MM.1S (cell line): ENCODE results near the gene LAMA4.

Source experiments
- DNase-seq: peaks from one replicate; pipeline ENCODE4 v3.0.0-alpha.2; 2015
- H2AFZ ChIP-seq: fragments of 300-600 bp; sonication (generic); 2 replicates; pipeline ENCODE4 v1.6.0; 2016; ENCODE audit warnings: antibody characterized with exemption, low read length
- H3F3A ChIP-seq: fragments of 300-600 bp; sonication (generic); 2 replicates; pipeline ENCODE4 v1.6.1; 2016; ENCODE audit warnings: mild to moderate bottlenecking, antibody characterized with exemption, low read length, moderate library complexity, mixed read lengths; ENCODE audit not compliant: insufficient read depth
- H3K27ac ChIP-seq: fragments of 300-600 bp; sonication (generic); 2 replicates; pipeline ENCODE4 v1.5.1; 2016; ENCODE audit warnings: mild to moderate bottlenecking, low read length
- H3K27me3 ChIP-seq: fragments of 300-600 bp; sonication (generic); replicated peaks from 2 replicates; pipeline ENCODE4 v1.6.0; 2016; ENCODE audit warnings: low read length; ENCODE audit not compliant: insufficient read depth
- H3K36me3 ChIP-seq: fragments of 300-600 bp; sonication (generic); replicated peaks from 2 replicates; pipeline ENCODE4 v1.6.1; 2016; ENCODE audit warnings: mild to moderate bottlenecking, low read length, mixed read lengths; ENCODE audit not compliant: insufficient read depth
- H3K4me1 ChIP-seq: fragments of 300-600 bp; sonication (generic); 2 replicates; pipeline ENCODE4 v1.6.1; 2016; ENCODE audit warnings: low read length, mixed read lengths
- H3K4me2 ChIP-seq: fragments of 300-600 bp; sonication (generic); 2 replicates; pipeline ENCODE4 v1.6.0; 2016; ENCODE audit warnings: low read depth, low read length
- H3K4me3 ChIP-seq: fragments of 300-600 bp; sonication (generic); 2 replicates; pipeline ENCODE4 v1.5.1; 2016; ENCODE audit warnings: low read length, mixed read lengths
- H3K79me2 ChIP-seq: fragments of 300-600 bp; sonication (generic); 2 replicates; pipeline ENCODE4 v1.6.1; 2016; ENCODE audit warnings: mixed run types, low read length, mixed read lengths
- H3K9ac ChIP-seq: fragments of 300-600 bp; sonication (generic); 2 replicates; pipeline ENCODE4 v1.6.1; 2016; ENCODE audit warnings: low read length, mixed read lengths
- H3K9me2 ChIP-seq: fragments of 300-600 bp; sonication (generic); replicated peaks from 2 replicates; pipeline ENCODE4 v1.6.1; 2016; ENCODE audit warnings: mild to moderate bottlenecking, low read length, mixed read lengths; ENCODE audit not compliant: insufficient read depth
- H3K9me3 ChIP-seq: fragments of 300-600 bp; sonication (generic); replicated peaks from 2 replicates; pipeline ENCODE4 v1.6.1; 2016; ENCODE audit warnings: mild to moderate bottlenecking, low read length, mixed read lengths; ENCODE audit not compliant: insufficient read depth
- H4K20me1 ChIP-seq: fragments of 300-600 bp; sonication (generic); 2 replicates; pipeline ENCODE4 v1.6.1; 2016; ENCODE audit warnings: mild to moderate bottlenecking, low read length, moderate library complexity, mixed read lengths; ENCODE audit not compliant: insufficient read depth
- EZH2 ChIP-seq: fragments of 300-600 bp; sonication (generic); optimal IDR thresholded peaks from 2 replicates; pipeline ENCODE3; 2017; ENCODE audit warnings: low read depth, mild to moderate bottlenecking, antibody characterized with exemption, low read length, mixed read lengths
- EZH2phosphoT487 ChIP-seq: fragments of 300-600 bp; sonication (generic); IDR thresholded peaks from 2 replicates; pipeline ENCODE4 v1.6.1; 2018; ENCODE audit warnings: antibody characterized with exemption, low read length
- TF ChIP-seq, protein P1 (sequence below): fragments of 300-600 bp; sonication (generic); IDR thresholded peaks from 2 replicates; pipeline ENCODE4 v1.5.1; 2016; ENCODE audit warnings: antibody characterized with exemption, low read length, mixed read lengths

LAMA4 gene

GRCh38 chr6:112253841-112254816, at the start of gene LAMA4:
LAMA4 (minus strand) TSS chr6:112254567; CDS start chr6:112254150, 417 bp downstream.
- Histone ChIP-seq H3K79me2 (no peaks in the 10 kb centered on the region), H2AFZ (no peak within 1 kb of the TSS), H3K36me3 (no peaks in the 10 kb centered on the region), H3F3A (no peaks in the 10 kb centered on the region), H4K20me1 (no peaks in the 10 kb centered on the region), H3K4me3 (no peak within 1 kb of the TSS; the same call in 1 of the 2 replicates), H3K9me3 (no peaks in the 10 kb centered on the region), H3K9me2 (no peaks in the 10 kb centered on the region), H3K27ac (no peak within 1 kb of the TSS), H3K4me1 (no peaks in the 10 kb centered on the region), H3K9ac (no peak within 1 kb of the TSS), H3K27me3 (no peaks in the 10 kb centered on the region), H3K4me2 (peak within 1 kb of the TSS; percentile 18; the same call in 1 of the 2 replicates)
- TF ChIP-seq EZH2, result no peak
- no peak for TF ChIP-seq EZH2phosphoT487
- TF ChIP-seq, protein P1, sequence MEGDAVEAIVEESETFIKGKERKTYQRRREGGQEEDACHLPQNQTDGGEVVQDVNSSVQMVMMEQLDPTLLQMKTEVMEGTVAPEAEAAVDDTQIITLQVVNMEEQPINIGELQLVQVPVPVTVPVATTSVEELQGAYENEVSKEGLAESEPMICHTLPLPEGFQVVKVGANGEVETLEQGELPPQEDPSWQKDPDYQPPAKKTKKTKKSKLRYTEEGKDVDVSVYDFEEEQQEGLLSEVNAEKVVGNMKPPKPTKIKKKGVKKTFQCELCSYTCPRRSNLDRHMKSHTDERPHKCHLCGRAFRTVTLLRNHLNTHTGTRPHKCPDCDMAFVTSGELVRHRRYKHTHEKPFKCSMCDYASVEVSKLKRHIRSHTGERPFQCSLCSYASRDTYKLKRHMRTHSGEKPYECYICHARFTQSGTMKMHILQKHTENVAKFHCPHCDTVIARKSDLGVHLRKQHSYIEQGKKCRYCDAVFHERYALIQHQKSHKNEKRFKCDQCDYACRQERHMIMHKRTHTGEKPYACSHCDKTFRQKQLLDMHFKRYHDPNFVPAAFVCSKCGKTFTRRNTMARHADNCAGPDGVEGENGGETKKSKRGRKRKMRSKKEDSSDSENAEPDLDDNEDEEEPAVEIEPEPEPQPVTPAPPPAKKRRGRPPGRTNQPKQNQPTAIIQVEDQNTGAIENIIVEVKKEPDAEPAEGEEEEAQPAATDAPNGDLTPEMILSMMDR, result no peak
- DNase-seq, result no peak

DNA sequence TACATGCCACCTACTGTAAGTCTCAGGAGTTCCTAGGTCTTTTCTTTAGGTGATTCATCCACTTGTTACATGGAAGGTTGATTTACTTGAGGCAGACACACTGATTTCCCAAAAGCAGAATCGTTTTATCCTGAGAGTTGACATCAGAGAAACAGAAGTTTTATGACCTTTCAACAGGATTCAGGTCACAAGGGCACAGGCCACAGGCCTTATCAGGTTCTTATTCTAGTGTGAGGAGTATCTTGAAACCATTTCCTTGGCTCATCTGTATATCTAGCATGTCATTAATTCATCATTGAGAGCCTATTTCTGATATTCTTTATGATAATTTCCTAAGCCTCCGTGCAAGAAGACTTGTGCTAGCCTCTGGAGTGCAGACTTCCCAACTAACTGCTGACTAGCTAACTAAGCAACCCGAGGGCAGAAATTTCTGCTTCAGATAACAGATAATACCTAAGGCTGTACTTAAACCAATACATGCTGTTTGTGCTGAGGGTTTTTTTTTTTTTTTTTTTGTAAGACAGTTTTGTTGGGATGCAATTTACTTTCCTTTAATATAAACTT, 47.9 kb upstream of the LAMA4 start:
- no peak overlapping the region for H3K4me3 ChIP-seq
- H3K9me2 ChIP-seq, result no peaks in the 10 kb centered on the region
- H3K9me3 ChIP-seq, result no peaks in the 10 kb centered on the region
- H3K9ac ChIP-seq, result no peak overlapping the region
- H3K27me3 ChIP-seq, result no peaks in the 10 kb centered on the region
- H3K27ac ChIP-seq, result no peak overlapping the region
- no peaks in the 10 kb centered on the region for H3K79me2 ChIP-seq
- H2AFZ ChIP-seq, result no peak overlapping the region
- no peaks in the 10 kb centered on the region for H3K36me3 ChIP-seq
- no peaks in the 10 kb centered on the region for H3K4me1 ChIP-seq
- no peak for DNase-seq
- TF ChIP-seq EZH2phosphoT487 (no peak), EZH2 (no peak)
- TF ChIP-seq, protein P1, result no peak
- H3K4me2 ChIP-seq, result no peak overlapping the region
- H4K20me1 ChIP-seq, result no peaks in the 10 kb centered on the region
- H3F3A ChIP-seq, result no peaks in the 10 kb centered on the region

- no peak for DNase-seq
- Histone ChIP-seq H3K9ac (no peak overlapping the region), H3K4me3 (no peak overlapping the region), H3K79me2 (no peaks in the 10 kb centered on the region), H3K27ac (no peak overlapping the region), H3K4me2 (no peak overlapping the region), H3K36me3 (no peaks in the 10 kb centered on the region), H3K9me3 (no peaks in the 10 kb centered on the region), H3F3A (no peaks in the 10 kb centered on the region), H3K9me2 (no peaks in the 10 kb centered on the region), H3K27me3 (no peaks in the 10 kb centered on the region), H4K20me1 (no peaks in the 10 kb centered on the region), H3K4me1 (no peaks in the 10 kb centered on the region), H2AFZ (no peak overlapping the region)
- TF ChIP-seq EZH2phosphoT487 (no peak), EZH2 (no peak)
- TF ChIP-seq, protein P1, result no peak
These were observed 46.5 kb upstream of the LAMA4 start for GRCh38 chr6:112300896-112301295.
